ENCODE data around the gene PGAM5. TPM values are rescaled to one million over a fixed set of nuclear protein-coding genes. Genes with fewer than 3 reads are reported as not detected.

PGAM5 gene
- total RNA-seq, 2 experiments from 2014 or later: 12.8 to 15.1 TPM

- H3K4me1 ChIP-seq (ENCODE audit: insufficient read depth, low read length): peaks cover 16% of the 10 kb centered on the region
- Mint-ChIP-seq H3K27me3 (no peaks in the 10 kb centered on the region), H3K9me3 (no peaks in the 10 kb centered on the region), H3K27ac (no peak overlapping the region), H3K4me1 (ENCODE audit: low read depth) (peaks cover 4% of the 10 kb centered on the region), H3K36me3 (ENCODE audit: low read depth) (peaks cover 56% of the 10 kb centered on the region), H3K4me3 (no peak overlapping the region)
- H3K27ac ChIP-seq (ENCODE audit: low read depth in 1 of 2, low read length in 2 of 2): no peak overlapping the region
- no peak overlapping the region for H3K4me3 ChIP-seq (ENCODE audit: low read length)
- CTCF ChIA-PET: no interaction called here
- peaks cover 67% of the 10 kb centered on the region for H3K36me3 ChIP-seq (ENCODE audit: insufficient read depth, low read length)
- H3K27me3 ChIP-seq (ENCODE audit: control insufficient read depth in 1 of 2, insufficient read depth in 2 of 2, low read length in 2 of 2): no peaks in the 10 kb centered on the region
- H3K9me3 ChIP-seq (ENCODE audit: control insufficient read depth in 1 of 2, insufficient read depth in 1 of 2, low read length in 2 of 2): no peaks in the 10 kb centered on the region
- TF ChIP-seq, protein P1, sequence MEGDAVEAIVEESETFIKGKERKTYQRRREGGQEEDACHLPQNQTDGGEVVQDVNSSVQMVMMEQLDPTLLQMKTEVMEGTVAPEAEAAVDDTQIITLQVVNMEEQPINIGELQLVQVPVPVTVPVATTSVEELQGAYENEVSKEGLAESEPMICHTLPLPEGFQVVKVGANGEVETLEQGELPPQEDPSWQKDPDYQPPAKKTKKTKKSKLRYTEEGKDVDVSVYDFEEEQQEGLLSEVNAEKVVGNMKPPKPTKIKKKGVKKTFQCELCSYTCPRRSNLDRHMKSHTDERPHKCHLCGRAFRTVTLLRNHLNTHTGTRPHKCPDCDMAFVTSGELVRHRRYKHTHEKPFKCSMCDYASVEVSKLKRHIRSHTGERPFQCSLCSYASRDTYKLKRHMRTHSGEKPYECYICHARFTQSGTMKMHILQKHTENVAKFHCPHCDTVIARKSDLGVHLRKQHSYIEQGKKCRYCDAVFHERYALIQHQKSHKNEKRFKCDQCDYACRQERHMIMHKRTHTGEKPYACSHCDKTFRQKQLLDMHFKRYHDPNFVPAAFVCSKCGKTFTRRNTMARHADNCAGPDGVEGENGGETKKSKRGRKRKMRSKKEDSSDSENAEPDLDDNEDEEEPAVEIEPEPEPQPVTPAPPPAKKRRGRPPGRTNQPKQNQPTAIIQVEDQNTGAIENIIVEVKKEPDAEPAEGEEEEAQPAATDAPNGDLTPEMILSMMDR (IDR thresholded peaks at IDR 0.05): no peak
- DNase-seq: peak in 1 of 14 experiments; percentile 16
- ATAC-seq (ENCODE audit: poor library complexity): no peak
- POLR2A ChIA-PET: interaction anchor here (0.6 kb wide), 1 partner anchor 69 kb away, joined by 3 read pairs; no protein-coding TSS in a partner anchor
- intact Hi-C loops (cut with DNase I, micrococcal nuclease): loop anchor here in 1 of 2 experiments (10.0 kb wide), 1 partner anchor 318 kb away; the partner anchor contains the start of gene ZNF84
These were observed 6.4 kb downstream of the PGAM5 start for GRCh38 chr12:132717011-132717410.

DNA sequence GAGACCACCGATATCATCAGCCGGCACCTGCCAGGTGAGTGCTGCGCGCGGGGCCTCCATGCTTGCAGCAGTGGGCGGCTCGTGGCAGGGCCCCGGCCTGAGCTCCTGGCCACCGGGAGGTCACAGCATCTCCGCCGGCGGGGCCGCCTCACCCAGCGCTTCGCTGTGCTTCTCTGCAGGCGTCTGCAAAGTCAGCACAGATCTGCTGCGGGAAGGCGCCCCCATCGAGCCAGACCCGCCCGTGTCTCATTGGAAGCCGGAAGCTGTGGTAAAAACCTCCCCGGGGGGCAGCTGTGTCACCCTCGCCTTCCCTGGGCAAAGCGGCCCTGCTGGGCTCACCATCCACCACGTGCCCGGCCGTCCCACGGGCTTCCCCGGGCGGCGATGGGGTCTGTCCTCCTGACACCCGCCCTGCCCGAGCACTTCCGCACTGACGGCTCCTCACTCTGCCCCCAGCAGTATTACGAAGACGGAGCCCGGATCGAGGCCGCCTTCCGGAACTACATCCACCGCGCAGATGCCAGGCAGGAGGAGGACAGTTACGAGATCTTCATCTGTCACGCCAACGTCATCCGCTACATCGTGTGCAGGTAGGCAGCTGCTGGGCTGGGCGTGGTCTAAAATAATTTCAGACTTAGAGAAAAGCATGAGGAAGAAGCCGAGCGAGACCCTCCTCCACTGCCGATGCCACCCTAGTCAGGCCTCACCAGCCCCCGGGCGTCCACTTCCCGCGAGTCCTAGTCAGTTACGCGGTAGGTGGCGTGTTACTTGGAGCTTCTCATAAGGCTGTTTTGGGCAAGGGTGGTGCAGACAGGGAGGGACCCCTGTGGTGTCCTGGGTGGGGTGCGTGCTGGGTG is 7.1 kb downstream of the PGAM5 start:
- no peak overlapping the region for H3K27ac ChIP-seq (ENCODE audit: low read depth in 1 of 2, low read length in 2 of 2)
- DNase-seq (peak in 1 of 14 experiments; percentile 21), ATAC-seq (ENCODE audit: poor library complexity) (no peak)
- H3K4me1 ChIP-seq (ENCODE audit: insufficient read depth, low read length): peaks cover 9% of the 10 kb centered on the region
- H3K9me3 Mint-ChIP-seq: no peaks in the 10 kb centered on the region
- TF ChIP-seq, protein P1 (IDR thresholded peaks at IDR 0.05): no peak
- H3K4me1 Mint-ChIP-seq (ENCODE audit: low read depth): no peaks in the 10 kb centered on the region
- H3K27me3 ChIP-seq (ENCODE audit: control insufficient read depth in 1 of 2, insufficient read depth in 2 of 2, low read length in 2 of 2): no peaks in the 10 kb centered on the region
- H3K27ac Mint-ChIP-seq: no peak overlapping the region
- ChIA-PET CTCF (no interaction called here), POLR2A (interaction anchor here (0.6 kb wide), 1 partner anchor 70 kb away, joined by 3 read pairs; no protein-coding TSS in a partner anchor)
- H3K4me3 Mint-ChIP-seq: no peak overlapping the region
- H3K9me3 ChIP-seq (ENCODE audit: control insufficient read depth in 1 of 2, insufficient read depth in 1 of 2, low read length in 2 of 2): no peaks in the 10 kb centered on the region
- H3K36me3 ChIP-seq (ENCODE audit: insufficient read depth, low read length): peaks cover 70% of the 10 kb centered on the region
- intact Hi-C loops (cut with DNase I, micrococcal nuclease): loop anchor here in 1 of 2 experiments (10.0 kb wide), 1 partner anchor 317 kb away; the partner anchor contains the start of gene ZNF84
- no peaks in the 10 kb centered on the region for H3K27me3 Mint-ChIP-seq
- H3K36me3 Mint-ChIP-seq (ENCODE audit: low read depth): peaks cover 57% of the 10 kb centered on the region
- H3K4me3 ChIP-seq (ENCODE audit: low read length): no peak overlapping the region

- H3K27me3 Mint-ChIP-seq: no peaks in the 10 kb centered on the region
- no peaks in the 10 kb centered on the region for H3K27me3 ChIP-seq (ENCODE audit: control insufficient read depth in 1 of 2, insufficient read depth in 2 of 2, low read length in 2 of 2)
- H3K4me1 Mint-ChIP-seq (ENCODE audit: low read depth): no peaks in the 10 kb centered on the region
- H3K9me3 ChIP-seq (ENCODE audit: control insufficient read depth in 1 of 2, insufficient read depth in 1 of 2, low read length in 2 of 2): no peaks in the 10 kb centered on the region
- DNase-seq (peak in 1 of 14 experiments; percentile 13), ATAC-seq (ENCODE audit: poor library complexity) (no peak)
- H3K27ac ChIP-seq (ENCODE audit: low read depth in 1 of 2, low read length in 2 of 2): no peak overlapping the region
- TF ChIP-seq, protein P1 (IDR thresholded peaks at IDR 0.05): no peak
- ChIA-PET CTCF (no interaction called here), POLR2A (no interaction called here)
- H3K4me1 ChIP-seq (ENCODE audit: insufficient read depth, low read length): peaks cover 4% of the 10 kb centered on the region
- no peak overlapping the region for H3K27ac Mint-ChIP-seq
- intact Hi-C loops (cut with DNase I, micrococcal nuclease): loop anchor here in 1 of 2 experiments (10.0 kb wide), 1 partner anchor 316 kb away; the partner anchor contains the start of gene ZNF84
- H3K4me3 Mint-ChIP-seq: no peak overlapping the region
- no peak overlapping the region for H3K4me3 ChIP-seq (ENCODE audit: low read length)
- no peaks in the 10 kb centered on the region for H3K9me3 Mint-ChIP-seq
- peaks cover 61% of the 10 kb centered on the region for H3K36me3 Mint-ChIP-seq (ENCODE audit: low read depth)
- H3K36me3 ChIP-seq (ENCODE audit: insufficient read depth, low read length): peaks cover 77% of the 10 kb centered on the region
These were observed 8.0 kb downstream of the PGAM5 start for GRCh38 chr12:132718644-132719043.
